H1 (cell line): ENCODE measurements around the gene CEP57L1. TPM values are rescaled to one million over a fixed set of nuclear protein-coding genes. Genes with fewer than 3 reads are reported as not detected.
A peak's percentile ranks its signal among the peaks of the same experiment; 100 is the strongest.

Experiments used
- CTCF ChIA-PET: fragments of 300-600 bp; sonication (Branson Sonifier 250); formaldehyde crosslinking; loops from one replicate; lab custom pipeline; 2021; ENCODE audit not compliant: partially characterized antibody; lab: Charles Lee
- POLR2A ChIA-PET: fragments of 300-600 bp; sonication (Branson Sonifier 250); formaldehyde crosslinking; loops from one replicate; lab custom pipeline; 2021; ENCODE audit warnings: inconsistent platforms; ENCODE audit not compliant: partially characterized antibody; lab: Charles Lee
- DNase-seq, 2 experiments: peaks; one replicate each; pipeline versions ENCODE4 v3.0.0 to v3.0.0-alpha.2; 2010 to 2022; ENCODE audit warnings: low spot score in 2 of 2, low read depth in 1 of 2, mixed read lengths in 1 of 2
- FAIRE-seq: peaks from 2 replicates; lab custom pipeline; 2011; peaks lifted over from hg19 to GRCh38; lab: Jason Lieb, UNC
- H2AFZ ChIP-seq: 2 replicates; pipeline ENCODE4 v1.8.1; 2012; ENCODE audit warnings: low read length, inconsistent platforms
- H2AK5ac ChIP-seq: 2 replicates; pipeline ENCODE4 v1.6.1; 2013; ENCODE audit warnings: low read depth, low read length
- H2BK120ac ChIP-seq: replicated peaks from 2 replicates; pipeline ENCODE3; 2013; ENCODE audit warnings: low read depth, low read length, inconsistent platforms
- H2BK12ac ChIP-seq: 2 replicates; pipeline ENCODE4 v1.6.1; 2013; ENCODE audit warnings: low read depth, low read length
- H2BK15ac ChIP-seq: 2 replicates; pipeline ENCODE4 v1.6.1; 2013; ENCODE audit warnings: low read length
- H2BK20ac ChIP-seq: 2 replicates; pipeline ENCODE4 v1.6.1; 2013; ENCODE audit warnings: low read length
- H2BK5ac ChIP-seq: 2 replicates; pipeline ENCODE4 v1.6.1; 2013; ENCODE audit warnings: low read depth, low read length
- H3K14ac ChIP-seq: 2 replicates; pipeline ENCODE4 v1.6.1; 2013; ENCODE audit warnings: inconsistent platforms; ENCODE audit not compliant: insufficient read length
- H3K18ac ChIP-seq: 2 replicates; pipeline ENCODE4 v1.6.1; 2013; ENCODE audit warnings: low read length; ENCODE audit errors: extremely low read depth
- H3K23ac ChIP-seq: 2 replicates; pipeline ENCODE4 v1.6.1; 2013; ENCODE audit warnings: inconsistent platforms; ENCODE audit not compliant: insufficient read length
- H3K23me2 ChIP-seq: 2 replicates; pipeline ENCODE4 v1.6.1; 2013; ENCODE audit warnings: low read depth, low read length
- H3K27ac ChIP-seq: 2 replicates; pipeline ENCODE4 v1.6.1; 2011; ENCODE audit warnings: low read depth, low read length, inconsistent platforms
- H3K27me3 ChIP-seq, 4 experiments: replicated peaks in 1 of 4; 1 replicate in 1 of 4; 2 replicates in 3 of 4; pipeline versions ENCODE4 v1.6.1 to v1.8.1; 2011 to 2013; ENCODE audit warnings: low read length in 3 of 4, mild to moderate bottlenecking in 3 of 4, inconsistent platforms in 2 of 4, mixed read lengths in 2 of 4, moderate library complexity in 1 of 4; ENCODE audit not compliant: control insufficient read depth in 3 of 4, insufficient read depth in 3 of 4; ENCODE audit errors: extremely low read depth in 1 of 4
- H3K36me3 ChIP-seq, 4 experiments: 2 replicates each; pipeline versions ENCODE4 v1.6.1 to v1.8.1; 2011 to 2013; ENCODE audit warnings: mild to moderate bottlenecking in 4 of 4, low read length in 3 of 4, moderate library complexity in 2 of 4, control low read depth in 1 of 4, inconsistent platforms in 1 of 4; ENCODE audit not compliant: insufficient read depth in 4 of 4, control insufficient read depth in 2 of 4
- H3K4ac ChIP-seq: replicated peaks from 2 replicates; pipeline ENCODE3; 2013; ENCODE audit warnings: low read length, low read depth, mixed read lengths, inconsistent platforms; ENCODE audit not compliant: insufficient read length
- H3K4me1 ChIP-seq, 4 experiments: replicated peaks in 1 of 4; 1 replicate in 1 of 4; 2 replicates in 3 of 4; pipeline versions ENCODE4 v1.6.1 to v1.8.1; 2011 to 2013; ENCODE audit warnings: low read length in 3 of 4, inconsistent platforms in 2 of 4, mixed read lengths in 1 of 4; ENCODE audit not compliant: insufficient read depth in 4 of 4, control insufficient read depth in 3 of 4
- H3K4me2 ChIP-seq, 2 experiments: 2 replicates each; pipeline versions ENCODE4 v1.6.1 to v1.8.1; 2011 to 2013; ENCODE audit warnings: low read depth in 2 of 2, low read length in 2 of 2, control low read depth in 1 of 2, inconsistent platforms in 1 of 2, mild to moderate bottlenecking in 1 of 2; ENCODE audit not compliant: insufficient read depth in 1 of 2
- H3K4me3 ChIP-seq, 4 experiments: fragments of 200-600, 300-600 bp in 1 of 4; sonication (generic), shearing (Covaris generic), sonication (Bioruptor Twin) in 1 of 4; 2 replicates each; pipeline versions ENCODE4 v1.5.1 to v1.8.1; 2011 to 2016; ENCODE audit warnings: low read length in 4 of 4, low read depth in 3 of 4, control low read depth in 2 of 4, inconsistent platforms in 2 of 4, mild to moderate bottlenecking in 2 of 4, mixed read lengths in 1 of 4, moderate library complexity in 1 of 4; ENCODE audit not compliant: insufficient read depth in 2 of 4; ENCODE audit errors: extremely low read depth in 1 of 4
- H3K56ac ChIP-seq: replicated peaks from 2 replicates; pipeline ENCODE3; 2013; ENCODE audit warnings: low read depth, mild to moderate bottlenecking, mixed read lengths, low read length, inconsistent platforms; ENCODE audit not compliant: insufficient read length
- H3K79me1 ChIP-seq: 2 replicates; pipeline ENCODE4 v1.6.1; 2013; ENCODE audit warnings: low read depth, low read length, control low read depth
- H3K79me2 ChIP-seq, 2 experiments: 2 replicates each; pipeline versions ENCODE4 v1.6.1 to v1.8.1; 2012 to 2013; ENCODE audit warnings: low read length in 2 of 2, mild to moderate bottlenecking in 2 of 2, inconsistent platforms in 1 of 2; ENCODE audit not compliant: insufficient read depth in 2 of 2, control insufficient read depth in 1 of 2
- H3K9ac ChIP-seq, 4 experiments: replicated peaks in 1 of 4; 1 replicate in 1 of 4; 2 replicates in 3 of 4; pipeline versions ENCODE4 v1.6.1 to v1.8.1; 2011 to 2013; ENCODE audit warnings: low read depth in 3 of 4, low read length in 3 of 4, control low read depth in 2 of 4, mild to moderate bottlenecking in 2 of 4, moderate library complexity in 2 of 4, inconsistent platforms in 1 of 4; ENCODE audit errors: extremely low read depth in 1 of 4
- H3K9me3 ChIP-seq, 2 experiments: 2 replicates each; pipeline versions ENCODE4 v1.6.1 to v1.8.1; 2012 to 2013; ENCODE audit warnings: mild to moderate bottlenecking in 2 of 2, moderate library complexity in 2 of 2, control low read depth in 1 of 2, inconsistent platforms in 1 of 2, low read depth in 1 of 2, low read length in 1 of 2, mixed read lengths in 1 of 2; ENCODE audit not compliant: insufficient read depth in 2 of 2
- H4K20me1 ChIP-seq, 2 experiments: replicated peaks in 1 of 2; 2 replicates each; pipeline versions ENCODE3 to v1.8.1; 2011 to 2013; ENCODE audit warnings: inconsistent platforms in 2 of 2, low read length in 2 of 2, mild to moderate bottlenecking in 1 of 2; ENCODE audit not compliant: insufficient read depth in 2 of 2, control insufficient read depth in 1 of 2
- H4K5ac ChIP-seq: 2 replicates; pipeline ENCODE4 v1.6.1; 2013; ENCODE audit warnings: low read length, low read depth, mixed read lengths, inconsistent platforms; ENCODE audit not compliant: insufficient read length
- H4K8ac ChIP-seq: 2 replicates; pipeline ENCODE4 v1.8.0; 2013; ENCODE audit warnings: mild to moderate bottlenecking, moderate library complexity, low read length, inconsistent platforms; ENCODE audit not compliant: insufficient read depth; ENCODE audit errors: extremely low read depth
- H4K91ac ChIP-seq: replicated peaks from 2 replicates; pipeline ENCODE3; 2013; ENCODE audit warnings: low read length, mixed read lengths, inconsistent platforms; ENCODE audit not compliant: insufficient read length
- ATF3 ChIP-seq: IDR thresholded peaks from 2 replicates; pipeline ENCODE4 v1.6.1; 2011; ENCODE audit warnings: low read depth, mild to moderate bottlenecking, low read length; ENCODE audit not compliant: insufficient read depth
- BCL11A ChIP-seq, 2 experiments: IDR thresholded peaks; one replicate each; pipeline ENCODE4 v1.6.1; 2011; ENCODE audit warnings: low read depth in 2 of 2, low read length in 2 of 2, mild to moderate bottlenecking in 2 of 2
- BRCA1 ChIP-seq: IDR thresholded peaks from 2 replicates; pipeline ENCODE4 v1.6.1; 2012; ENCODE audit warnings: low read depth, low read length, improper control_type of control experiment
- CBX5 ChIP-seq: fragments of 300-800, 300-1000 bp; sonication (generic); IDR thresholded peaks from 2 replicates; pipeline ENCODE4 v1.7.1; 2016; ENCODE audit warnings: antibody characterized with exemption, low read length, low read depth
- CHD1 ChIP-seq: IDR thresholded peaks from 2 replicates; pipeline ENCODE4 v1.6.1; 2012; ENCODE audit warnings: low read depth, low read length, improper control_type of control experiment
- FOSL1 ChIP-seq: IDR thresholded peaks from 2 replicates; pipeline ENCODE4 v1.6.1; 2011; ENCODE audit warnings: mild to moderate bottlenecking, low read depth, low read length, moderate library complexity; ENCODE audit not compliant: insufficient read depth
- GTF2F1 ChIP-seq: IDR thresholded peaks from 2 replicates; pipeline ENCODE4 v1.6.1; 2012; ENCODE audit warnings: low read depth, low read length, improper control_type of control experiment, borderline replicate concordance
- MAFK ChIP-seq: IDR thresholded peaks from 2 replicates; pipeline ENCODE4 v1.6.1; 2012; ENCODE audit warnings: low read depth, mild to moderate bottlenecking, improper control_type of control experiment, low read length
- SIN3A ChIP-seq, 2 experiments: IDR thresholded peaks in 1 of 2; conservative IDR thresholded peaks in 1 of 2; 2 replicates each; pipeline ENCODE4 v1.6.1; 2011 to 2012; ENCODE audit warnings: low read length in 2 of 2, improper control_type of control experiment in 1 of 2, low read depth in 1 of 2, mild to moderate bottlenecking in 1 of 2
- SP2 ChIP-seq: IDR thresholded peaks from 2 replicates; pipeline ENCODE4 v1.6.1; 2012; ENCODE audit warnings: mild to moderate bottlenecking, low read length, inconsistent platforms
- SP4 ChIP-seq: IDR thresholded peaks from 2 replicates; pipeline ENCODE4 v1.6.1; 2012; ENCODE audit warnings: low read length, inconsistent platforms
- SUZ12 ChIP-seq: fragments of 200-600 bp; sonication (generic); IDR thresholded peaks from 2 replicates; pipeline ENCODE4 v1.6.1; 2012; ENCODE audit warnings: mild to moderate bottlenecking, inconsistent platforms, low read length, moderate library complexity, mixed read lengths
- TAF7 ChIP-seq: optimal IDR thresholded peaks from 2 replicates; pipeline ENCODE3; 2011; ENCODE audit warnings: low read depth, mild to moderate bottlenecking, inconsistent platforms, low read length, moderate library complexity, borderline replicate concordance
- ZNF274 ChIP-seq: IDR thresholded peaks from 2 replicates; pipeline ENCODE4 v1.7.0; 2012; ENCODE audit warnings: low read length, borderline replicate concordance; ENCODE audit errors: extremely low read depth
- WGBS, 2 experiments: shearing (Covaris generic) in 1 of 2; methylation state at CpG; one replicate each; pipeline versions ENCODE4 v1.1.6 to v1.1.7; 2013 to 2015; ENCODE audit warnings: low lambda C conversion rate in 2 of 2, mixed read lengths in 2 of 2, inconsistent platforms in 1 of 2, low coverage in 1 of 2, missing lambda C conversion rate in 1 of 2; ENCODE audit not compliant: insufficient replicate concordance in 2 of 2, insufficient coverage in 1 of 2, insufficient read length in 1 of 2; ENCODE audit errors: extremely low coverage in 1 of 2, missing lambda C conversion rate in 1 of 2; 5-methylcytosine and 5-hydroxymethylcytosine counted together
- polyA plus RNA-seq, 7 experiments: library from polyadenylated mRNA; depleted of rRNA in 3 of 7; stranded (reverse) in 5 of 7; unstranded in 2 of 7; fragments of >200 nt in 5 of 7; fragments of 200-250 nt in 2 of 7; gene quantifications; 1 replicate in 5 of 7; 2 replicates in 1 of 7; 4 replicates in 1 of 7; pipeline versions ENCODE4 v1.2.1 to v1.2.3, GENCODE V29; 2011 to 2013; ENCODE audit warnings: missing spikeins in 2 of 7, mixed read lengths in 2 of 7
- total RNA-seq: library from RNA; stranded (reverse); fragmentation: NEBNext Ultra II Directional; extraction: Animal tissue kit (Norgen Biotek cat#: 25700); gene quantifications from 2 replicates; pipeline ENCODE4 v1.2.1, GENCODE V29; 2021

Gene CEP57L1
- total and polyA plus RNA-seq, 2 of the 8 experiments (the other 6 are each of a cell fraction or from before 2014, with no cell fraction given): 3.6 to 11.5 TPM

- Histone ChIP-seq H4K91ac (no peak overlapping the region), H3K4me3 (no peak overlapping the region), H2BK20ac (no peak overlapping the region), H3K79me2 (no peaks in the 10 kb centered on the region), H3K4me2 (no peak overlapping the region), H3K27me3 (no peaks in the 10 kb centered on the region), H3K56ac (no peak overlapping the region), H4K5ac (no peak overlapping the region), H3K4me1 (no peaks in the 10 kb centered on the region), H3K4ac (no peak overlapping the region), H3K9ac (no peak overlapping the region), H3K14ac (no peak overlapping the region), H3K9me3 (peaks cover 8 to 10% of the 10 kb centered on the region in 2 experiments; a peak in 3 of 4 replicates), H2BK5ac (no peak overlapping the region), H3K27ac (no peak overlapping the region), H3K18ac (no peak overlapping the region), H4K20me1 (no peaks in the 10 kb centered on the region), H3K23me2 (no peaks in the 10 kb centered on the region), H2BK120ac (no peak overlapping the region), H2AK5ac (no peak overlapping the region), H2AFZ (0 out of 2 replicates have a peak overlapping the region, but pooled peaks have one; percentile 3), H3K36me3 (no peaks in the 10 kb centered on the region), H2BK12ac (no peak overlapping the region), H3K79me1 (no peaks in the 10 kb centered on the region), H2BK15ac (no peak overlapping the region), H3K23ac (no peak overlapping the region), H4K8ac (no peak overlapping the region)
- TF ChIP-seq TAF7 (no peak), BCL11A (IDR thresholded peaks at IDR 0.05; ENCODE audit: low read depth in 2 of 2, low read length in 2 of 2) (no peak), GTF2F1 (no peak), MAFK (no peak), BRCA1 (no peak), ZNF274 (no peak), SUZ12 (no peak), SP4 (no peak), FOSL1 (no peak), ATF3 (no peak), SP2 (no peak), CBX5 (no peak), SIN3A (conservative IDR thresholded peaks at IDR 0.05 in 1 of 2, IDR thresholded peaks at IDR 0.05 in 1 of 2; ENCODE audit: low read depth in 1 of 2, low read length in 2 of 2) (no peak), CHD1 (no peak)
- no peak for DNase-seq
- FAIRE-seq: no peak
- 88% methylated on average over 1 of the region's 1 CpG; no CpG with 5 or more reads in 1 of the 2 experiments for WGBS, 2 experiments
- POLR2A ChIA-PET: interaction anchor here (0.6 kb wide), 1 partner anchor 188 kb away, joined by 3 read pairs; the partner anchor contains the start of gene CD164
- CTCF ChIA-PET: interaction anchor here (0.8 to 1.2 kb wide), 2 partner anchors 42 to 189 kb away, joined by 3 to 5 read pairs; no protein-coding TSS in a partner anchor
Observed at GRCh38 chr6:109194880-109195279, 99.6 kb downstream of the CEP57L1 start.
